ENCODE measurements around the gene CALB2.
"Not testable (repeated sequence)": the region's sequence is repeated elsewhere in the genome, so short reads cannot be mapped to it uniquely, and the experiment has no call there.

CALB2 gene

GRCh38 chr16:71358464-71358998 is at the start of gene CALB2:
Gene CALB2 (plus strand): TSS chr16:71358723. CDS start chr16:71358793, 70 bp downstream.
- DNase-seq (ENCODE audit: low read depth): peak; percentile 26

- DNase-seq (ENCODE audit: low read depth): no peak
Measured at GRCh38 chr16:71311553-71312158, 46.9 kb upstream of the CALB2 start.

- DNase-seq (ENCODE audit: low read depth): not testable (repeated sequence)
Measured at GRCh38 chr16:71313591-71313990, 44.9 kb upstream of the CALB2 start.

GRCh38 chr16:71315269-71315668 is 43.3 kb upstream of the CALB2 start:
- no peak for DNase-seq (ENCODE audit: low read depth)

GRCh38 chr16:71319999-71320398 is 38.5 kb upstream of the CALB2 start:
- DNase-seq (ENCODE audit: low read depth): no peak

- DNase-seq (ENCODE audit: low read depth): no peak
Measured at GRCh38 chr16:71327720-71328119, 30.8 kb upstream of the CALB2 start.

GRCh38 chr16:71328151-71328550 is 30.4 kb upstream of the CALB2 start:
- no peak for DNase-seq (ENCODE audit: low read depth)

- DNase-seq (ENCODE audit: low read depth): no peak
Measured at GRCh38 chr16:71337631-71338030, 20.9 kb upstream of the CALB2 start.

- DNase-seq (ENCODE audit: low read depth): no peak
Measured at GRCh38 chr16:71338193-71338592, 20.3 kb upstream of the CALB2 start.

- DNase-seq (ENCODE audit: low read depth): no peak
Measured at GRCh38 chr16:71338632-71339031, 19.9 kb upstream of the CALB2 start.

GRCh38 chr16:71339236-71340171 is 19.0 kb upstream of the CALB2 start:
- no peak for DNase-seq (ENCODE audit: low read depth)

- DNase-seq (ENCODE audit: low read depth): no peak
Measured at GRCh38 chr16:71340406-71340805, 18.1 kb upstream of the CALB2 start.

- DNase-seq (ENCODE audit: low read depth): no peak
Measured at GRCh38 chr16:71341881-71342280, 16.6 kb upstream of the CALB2 start.

GRCh38 chr16:71343078-71343477 is 15.4 kb upstream of the CALB2 start:
- DNase-seq (ENCODE audit: low read depth): no peak

GRCh38 chr16:71344315-71344905 is 14.1 kb upstream of the CALB2 start:
- DNase-seq (ENCODE audit: low read depth): no peak

- no peak for DNase-seq (ENCODE audit: low read depth)
Measured at GRCh38 chr16:71345031-71345430, 13.5 kb upstream of the CALB2 start.

GRCh38 chr16:71347146-71347545 is 11.4 kb upstream of the CALB2 start:
- no peak for DNase-seq (ENCODE audit: low read depth)

- no peak for DNase-seq (ENCODE audit: low read depth)
Measured at GRCh38 chr16:71348262-71349085, 10.0 kb upstream of the CALB2 start.

- DNase-seq (ENCODE audit: low read depth): no peak
Measured at GRCh38 chr16:71350821-71351557, 7.5 kb upstream of the CALB2 start.

GRCh38 chr16:71351558-71351901 is 7.0 kb upstream of the CALB2 start:
- DNase-seq (ENCODE audit: low read depth): no peak

GRCh38 chr16:71352466-71352865 is 6.1 kb upstream of the CALB2 start:
- DNase-seq (ENCODE audit: low read depth): no peak

All from stimulated activated CD8-positive, alpha-beta memory T cell treated with anti-CD3 and anti-CD28 coated beads, Interleukin-12 subunit alpha, Interleukin-12 subunit beta, amount 100 ng/mL, for 4 hours (primary cell).